MV-4-11 (cell line): ENCODE data around the gene GAS7.

Source experiments
- DNase-seq: peaks from one replicate; lab custom pipeline; 2025; lab: John Stamatoyannopoulos, UW

The GAS7 gene

DNA sequence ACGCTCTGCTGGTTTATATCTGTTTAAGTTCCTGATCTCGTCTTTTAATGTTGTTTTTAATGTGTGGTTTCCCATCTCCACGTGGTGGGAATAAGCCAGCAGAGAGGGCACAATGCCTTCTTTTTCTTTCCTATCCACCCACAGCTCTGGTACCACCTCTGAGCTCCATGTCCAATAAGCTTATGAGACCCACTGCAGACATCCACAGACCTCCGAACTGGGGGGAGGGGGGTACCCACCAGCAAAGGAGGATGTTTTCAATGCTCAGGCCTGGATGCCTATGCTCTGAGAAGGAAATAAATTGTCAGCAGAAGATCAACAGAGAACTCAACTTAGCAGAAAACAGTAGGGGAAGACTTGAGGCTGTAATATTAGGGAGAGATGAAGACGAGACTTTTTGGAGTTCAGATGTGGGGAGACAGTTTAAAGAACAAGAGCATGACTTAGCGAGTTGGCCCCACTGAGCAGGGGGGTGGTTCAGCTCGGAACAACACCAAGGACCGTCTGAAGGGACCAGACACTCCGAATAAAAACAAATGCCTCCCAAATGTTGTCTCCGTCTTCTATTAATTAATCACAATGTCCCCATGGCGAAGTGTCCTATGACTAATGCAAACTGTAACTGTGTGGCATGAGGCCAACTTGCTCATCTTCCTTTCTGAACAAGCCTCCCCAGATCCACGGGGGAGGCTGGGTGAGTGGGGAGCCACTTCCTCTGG, 62.7 kb downstream of the GAS7 start:
- peak; percentile 88 for DNase-seq

DNA sequence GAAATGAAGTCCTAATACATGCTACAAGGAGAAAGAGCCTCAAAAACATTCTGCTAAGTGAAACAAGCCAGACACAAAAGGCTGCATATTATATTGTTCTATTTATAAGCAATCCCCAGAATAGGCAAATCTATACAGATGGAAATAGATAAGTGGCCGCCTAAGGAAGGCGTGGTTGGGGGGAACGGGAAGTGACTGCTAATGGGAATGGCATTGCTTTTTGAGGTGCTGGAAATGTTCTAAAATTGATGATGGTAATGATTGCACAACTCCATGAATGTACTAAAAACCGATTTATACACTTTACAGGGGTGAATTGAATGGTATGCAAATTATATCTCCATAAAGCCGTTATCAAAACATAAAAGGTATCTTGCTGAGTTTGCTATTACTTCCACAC, 67.7 kb downstream of the GAS7 start:
- no peak for DNase-seq

DNA sequence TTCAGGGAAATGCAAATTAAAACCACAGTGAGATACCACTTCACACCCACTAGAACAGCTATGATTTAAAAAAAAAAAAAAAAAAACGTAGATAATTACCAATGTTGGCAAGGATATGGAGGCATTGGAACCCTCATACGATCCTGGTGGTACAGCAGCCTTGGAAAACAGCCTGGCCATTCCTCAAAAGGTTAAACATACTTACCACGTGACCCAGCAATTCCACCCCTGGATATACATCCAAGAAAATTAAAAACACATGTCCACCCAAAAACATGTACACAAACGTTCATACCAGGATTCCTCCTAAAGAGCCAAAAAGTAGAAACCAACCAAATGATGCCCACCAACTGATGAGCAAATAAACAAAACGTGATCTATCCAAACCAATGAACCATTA, 68.1 kb downstream of the GAS7 start:
- no peak for DNase-seq

DNA sequence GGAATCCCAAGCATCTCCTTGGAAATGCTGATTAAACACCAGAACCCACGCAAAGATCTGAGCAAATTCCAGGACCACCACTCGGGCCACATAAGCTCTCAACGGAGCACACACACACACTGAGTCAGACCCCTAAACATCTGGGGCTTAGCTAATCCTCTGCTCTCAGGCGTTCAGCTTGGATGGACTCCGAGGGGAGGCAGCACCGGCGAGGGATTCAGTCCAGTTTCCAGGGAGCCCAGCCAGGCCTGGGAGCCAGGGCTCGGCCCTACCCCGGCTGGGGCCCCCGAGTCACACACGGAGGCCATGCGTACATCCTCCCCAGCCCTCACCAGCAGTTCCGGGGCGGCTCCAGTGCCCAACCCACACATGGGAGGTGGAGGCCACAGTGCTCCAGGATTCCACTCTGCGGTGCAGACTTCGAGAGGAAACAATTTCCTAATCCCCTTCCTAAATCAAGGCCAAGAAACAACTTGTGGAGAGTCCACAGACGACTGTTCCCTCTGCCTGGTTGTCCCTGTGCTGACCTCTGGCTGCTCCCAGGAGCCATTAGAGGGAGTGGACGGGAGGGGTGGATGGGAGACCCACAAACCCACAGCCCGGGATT, 70.5 kb downstream of the GAS7 start:
- no peak for DNase-seq

DNA sequence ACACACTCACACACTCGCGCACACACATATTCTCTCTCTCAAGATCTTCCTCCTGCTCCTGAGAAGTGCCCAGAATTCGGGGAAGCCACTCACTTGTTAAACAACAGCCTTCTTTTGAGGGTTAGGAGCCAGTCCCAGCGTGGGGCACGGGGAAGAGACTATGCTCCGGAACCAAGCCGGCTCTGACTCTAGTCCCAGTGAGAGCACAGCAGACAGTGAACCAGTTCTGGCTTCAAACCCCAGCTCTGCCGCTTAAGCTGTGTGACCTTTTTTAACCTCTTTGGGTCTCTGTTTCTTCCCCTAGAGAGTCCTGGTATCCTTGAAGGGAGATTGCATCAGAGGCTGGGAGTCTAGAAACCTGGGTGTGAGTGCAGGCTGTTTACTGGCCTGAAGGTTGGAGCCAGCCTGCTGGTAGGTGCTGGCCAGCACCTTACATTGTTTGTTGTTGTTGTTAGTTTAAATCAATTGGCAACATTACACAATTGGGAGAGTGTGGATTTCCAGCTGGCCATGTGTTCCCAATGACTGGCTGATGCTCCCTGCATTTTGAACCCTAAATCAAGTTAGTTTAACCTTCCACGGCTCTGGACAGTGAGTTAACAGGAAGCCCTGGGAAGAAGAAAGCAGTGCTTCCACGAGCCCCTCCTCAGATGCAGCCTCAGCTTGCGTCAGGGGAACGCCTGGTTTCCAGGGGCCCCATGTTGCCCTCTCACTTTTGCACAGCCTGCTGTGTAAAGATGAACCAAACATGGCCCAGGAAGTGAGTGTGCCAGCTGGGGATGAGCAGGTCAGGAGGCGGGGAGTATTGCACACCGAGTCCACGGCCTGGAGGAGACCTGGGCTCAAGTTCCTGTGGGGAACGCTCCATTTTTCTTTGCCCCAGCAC, 71.5 kb downstream of the GAS7 start:
- DNase-seq: peak; percentile 35

DNA sequence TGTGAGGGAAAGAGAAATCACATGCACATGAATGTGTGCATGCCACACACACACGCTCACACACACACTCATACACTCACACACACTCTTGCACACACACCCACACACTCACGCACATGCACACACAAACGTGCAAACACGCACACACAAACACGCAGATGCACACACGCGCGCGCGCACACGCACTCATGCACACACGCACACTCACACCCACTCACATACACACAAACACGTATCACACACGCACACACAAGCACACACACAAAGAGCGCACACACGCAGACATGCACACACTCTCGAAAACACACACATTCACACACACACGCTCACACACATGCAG, 72.2 kb downstream of the GAS7 start:
- no peak for DNase-seq

DNA sequence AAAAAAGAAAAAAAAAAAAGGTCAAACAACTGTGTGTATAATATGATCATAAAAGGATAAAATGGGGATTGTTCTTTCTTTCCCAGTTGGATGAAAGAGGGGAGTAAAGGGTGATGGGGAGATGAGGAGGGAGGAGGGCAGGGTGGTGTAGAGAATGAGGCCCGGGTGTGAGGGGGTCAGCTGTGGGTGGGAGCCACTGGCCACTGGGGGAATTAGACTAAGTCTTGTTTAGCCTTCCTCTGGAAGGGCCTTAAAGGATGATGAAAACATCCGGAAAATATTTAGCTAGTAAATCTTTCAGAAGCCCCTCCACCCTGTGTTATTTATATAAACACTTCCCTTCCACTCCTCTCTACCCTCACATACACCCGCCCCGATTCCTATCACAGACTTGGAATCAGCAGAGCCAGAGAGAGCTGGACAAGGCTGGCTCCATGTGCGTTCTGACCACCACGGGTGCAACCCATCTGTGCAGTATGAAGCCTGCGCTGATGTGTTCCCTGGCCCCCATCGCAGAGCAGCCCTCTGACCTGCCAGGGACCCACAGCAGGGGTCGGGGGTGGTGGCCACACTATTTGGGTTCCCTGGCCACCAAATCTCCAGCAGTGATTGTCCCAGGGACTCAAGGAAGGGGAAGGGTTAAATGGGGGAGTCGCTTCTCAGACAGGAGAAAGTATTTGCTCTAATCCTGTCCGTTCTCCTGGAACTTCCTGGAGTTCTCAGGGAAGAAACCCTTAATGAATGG, 72.7 kb downstream of the GAS7 start:
- no peak for DNase-seq

DNA sequence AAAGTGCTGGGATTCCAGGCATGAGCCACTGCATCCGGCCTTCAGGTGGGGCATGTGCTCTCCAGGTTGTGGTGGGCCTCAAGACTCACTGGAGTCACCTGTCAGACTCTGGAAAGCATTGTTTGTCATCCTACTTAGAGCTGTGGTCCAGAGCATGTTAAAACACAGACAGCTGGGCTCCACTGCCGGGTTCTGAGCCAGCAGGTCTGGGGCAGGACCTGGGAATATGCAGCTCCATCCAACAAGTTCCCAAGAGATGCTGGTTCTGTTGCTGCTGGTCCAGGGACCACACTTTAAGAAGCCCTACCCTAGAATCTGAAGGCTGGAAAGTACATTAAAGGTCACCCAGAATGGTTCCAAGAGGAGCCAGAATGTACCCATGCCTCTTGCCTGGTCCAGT, 75.3 kb downstream of the GAS7 start:
- DNase-seq: no peak

DNA sequence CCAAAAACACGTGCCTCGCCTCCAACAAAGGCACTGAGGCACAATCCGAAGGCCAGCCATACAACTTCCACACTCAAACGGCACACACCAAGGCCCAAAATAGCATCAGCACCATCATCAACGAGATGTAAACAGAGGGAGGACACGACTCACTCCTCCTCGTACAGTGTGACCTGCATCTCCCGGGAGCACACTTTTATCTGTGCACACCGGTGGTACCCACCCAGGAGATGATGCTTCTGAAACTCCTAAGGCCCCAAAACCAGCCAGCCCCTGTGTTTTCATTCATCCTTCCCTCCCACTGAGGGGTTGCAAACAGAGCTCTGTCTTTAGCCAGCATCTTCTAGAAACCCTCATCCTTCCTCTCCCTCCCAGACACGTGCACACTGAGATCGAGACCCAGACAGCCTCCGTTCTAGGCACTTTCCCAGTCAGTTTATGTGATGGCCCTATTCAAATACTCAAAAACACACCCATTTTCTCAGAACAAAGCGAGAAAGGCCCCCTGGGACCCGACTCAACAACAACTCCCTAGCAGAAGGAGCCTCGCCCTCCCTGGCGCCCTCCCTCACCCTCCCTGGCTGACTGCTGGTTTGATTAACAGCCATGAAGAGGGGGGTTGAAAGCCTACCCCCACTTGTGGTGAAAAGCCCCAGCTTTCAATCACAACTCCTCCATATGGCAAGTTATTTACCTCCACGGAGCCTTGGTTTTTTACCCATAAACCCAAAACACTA, 76.3 kb downstream of the GAS7 start:
- DNase-seq: no peak

DNA sequence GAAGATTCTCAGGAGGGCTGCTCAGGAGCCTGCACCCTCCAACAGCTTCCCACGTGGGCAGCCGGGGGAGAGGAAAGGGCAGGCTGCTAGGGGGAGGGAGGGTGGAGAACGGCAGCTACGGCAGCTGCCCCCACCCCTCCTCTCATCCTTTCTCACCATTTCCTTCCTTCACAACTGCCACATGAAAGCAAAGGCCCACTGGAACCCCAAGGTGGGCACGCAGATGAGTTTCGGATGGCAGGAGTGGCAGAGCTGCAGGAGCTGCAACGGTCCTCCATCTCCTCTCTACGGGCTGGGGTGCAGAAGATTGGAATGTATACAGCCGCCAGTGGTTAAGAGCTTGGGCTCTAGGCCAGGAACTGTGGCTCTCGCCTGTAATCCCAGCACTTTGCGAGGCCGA, 77.7 kb downstream of the GAS7 start:
- DNase-seq: no peak

DNA sequence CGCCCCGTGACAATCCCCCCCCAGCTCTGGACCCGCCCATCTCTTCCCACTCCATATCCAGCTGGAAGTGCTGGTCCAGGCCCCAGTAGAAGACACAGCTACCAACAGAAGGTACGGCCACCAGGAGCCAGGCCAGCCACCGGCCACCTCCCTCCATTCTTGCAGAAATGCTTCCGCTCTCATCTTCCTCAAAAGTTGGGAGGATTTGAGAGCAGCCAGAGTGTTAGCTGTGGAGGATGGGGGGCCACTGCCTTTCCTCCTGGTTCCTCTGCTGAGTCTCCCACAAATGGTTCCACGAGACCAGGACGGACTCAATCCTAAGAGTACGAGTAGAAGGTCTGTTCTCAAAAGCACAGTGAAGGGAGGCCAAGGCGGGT, 78.3 kb downstream of the GAS7 start:
- DNase-seq: peak; percentile 57

DNA sequence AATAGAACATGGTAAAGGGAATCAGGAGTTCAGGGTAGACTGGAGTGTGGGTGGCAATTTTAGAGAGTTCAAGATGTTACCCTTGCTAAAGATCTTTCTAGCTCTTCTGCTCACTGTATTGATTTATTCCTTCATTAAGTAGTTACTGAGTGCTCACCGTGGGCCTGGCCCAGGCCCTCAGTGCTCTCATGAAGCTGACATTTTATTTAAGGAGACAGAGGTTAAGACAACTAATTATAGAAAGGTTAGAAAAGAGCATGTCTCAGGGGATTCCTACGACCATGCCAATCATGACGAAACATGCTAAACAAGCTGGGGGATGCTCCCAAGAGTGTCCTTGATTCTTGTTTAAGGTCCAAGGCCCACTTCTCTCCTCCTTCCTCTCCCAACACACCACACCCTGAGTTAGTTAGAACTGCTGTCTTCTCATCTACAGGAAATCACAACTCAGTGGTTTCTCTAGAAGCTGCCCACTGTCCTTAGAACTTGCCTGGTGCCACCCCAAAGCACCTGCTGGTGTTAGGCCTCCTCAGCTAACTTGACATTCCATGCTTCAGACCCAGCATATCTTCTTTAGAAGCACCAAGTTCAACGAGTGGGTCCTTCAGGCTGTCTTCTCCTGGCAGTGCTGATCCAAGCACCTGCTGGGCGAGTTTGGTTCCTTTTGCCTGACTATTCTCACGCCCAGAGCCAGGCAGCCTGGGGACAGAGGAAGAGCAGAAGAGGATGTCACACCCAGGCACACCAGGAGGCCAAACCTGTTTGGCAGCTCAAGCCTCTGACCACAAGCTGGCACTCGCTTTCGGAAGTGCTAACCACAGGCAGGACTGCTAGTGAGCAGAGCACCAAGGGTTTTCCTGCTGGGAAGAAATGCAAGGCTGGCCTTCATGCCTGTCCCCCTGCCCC, 79.0 kb downstream of the GAS7 start:
- DNase-seq: peak; percentile 67

DNA sequence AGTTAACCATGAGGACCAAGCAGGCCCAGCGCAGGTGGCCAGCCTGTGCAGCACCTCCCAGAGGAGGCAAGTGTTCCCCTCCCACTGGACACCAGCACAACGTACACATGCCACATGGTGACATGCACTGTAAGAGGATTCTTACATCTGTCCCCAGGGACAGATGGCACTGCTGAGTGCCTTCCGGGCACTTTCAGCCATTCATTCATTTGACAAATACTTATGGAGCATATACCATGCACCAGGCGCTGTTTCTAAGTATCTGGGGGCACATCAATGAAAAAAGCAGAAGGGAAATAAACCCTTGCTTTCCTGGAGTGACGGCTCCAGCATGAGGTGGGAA, 79.6 kb downstream of the GAS7 start:
- no peak for DNase-seq

DNA sequence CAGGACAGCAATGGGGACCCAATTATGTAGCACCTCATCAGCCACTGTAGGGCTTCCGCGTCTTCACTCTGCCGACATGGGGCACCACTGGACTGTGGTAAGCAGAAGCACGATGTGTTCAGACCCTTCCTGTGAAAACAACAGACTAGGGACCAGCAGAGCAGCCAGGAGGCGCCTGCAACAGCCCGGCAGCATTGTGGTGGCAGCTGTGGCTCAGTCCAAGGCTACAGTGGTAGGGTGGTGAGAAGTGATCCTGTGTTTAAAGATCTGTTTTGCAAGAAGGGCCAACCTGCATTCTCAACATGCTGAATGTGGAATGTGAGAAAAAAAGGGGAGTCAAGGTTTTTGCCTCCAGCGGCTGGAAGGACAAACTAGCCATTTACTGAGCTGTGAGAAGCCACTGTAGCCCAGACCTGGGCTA, 80.8 kb downstream of the GAS7 start:
- peak; percentile 93 for DNase-seq

DNA sequence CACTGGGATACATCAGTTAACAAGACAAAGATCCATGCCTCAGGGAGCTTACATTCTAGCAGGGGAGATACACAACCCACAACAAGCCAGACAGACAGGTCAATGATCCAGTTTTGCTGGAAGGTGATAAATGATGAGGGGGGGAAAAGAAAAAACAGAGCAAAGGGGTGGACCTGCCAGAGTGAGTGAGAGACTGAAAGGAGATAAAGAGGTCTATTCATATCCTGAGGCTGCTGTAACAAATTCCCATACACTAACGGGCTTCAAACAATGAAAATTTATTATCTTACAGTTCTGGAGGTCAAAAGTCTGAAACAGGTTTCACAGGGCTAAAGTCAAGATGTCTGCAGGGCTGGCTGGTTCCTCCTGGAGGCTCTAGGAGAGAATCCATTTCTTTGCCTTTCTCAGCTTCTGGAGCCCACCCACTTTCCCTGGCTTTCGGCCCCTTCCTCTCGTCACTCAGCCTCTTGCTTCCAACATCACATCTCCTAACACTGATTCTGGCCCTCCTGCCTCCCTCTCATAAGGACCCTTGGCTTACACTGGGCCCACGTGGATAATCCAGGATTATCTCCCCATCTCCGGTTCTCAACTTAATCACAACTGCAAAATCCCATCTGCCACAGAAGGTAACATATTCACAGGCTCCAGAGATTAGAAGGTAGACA, 81.5 kb downstream of the GAS7 start:
- DNase-seq: no peak

DNA sequence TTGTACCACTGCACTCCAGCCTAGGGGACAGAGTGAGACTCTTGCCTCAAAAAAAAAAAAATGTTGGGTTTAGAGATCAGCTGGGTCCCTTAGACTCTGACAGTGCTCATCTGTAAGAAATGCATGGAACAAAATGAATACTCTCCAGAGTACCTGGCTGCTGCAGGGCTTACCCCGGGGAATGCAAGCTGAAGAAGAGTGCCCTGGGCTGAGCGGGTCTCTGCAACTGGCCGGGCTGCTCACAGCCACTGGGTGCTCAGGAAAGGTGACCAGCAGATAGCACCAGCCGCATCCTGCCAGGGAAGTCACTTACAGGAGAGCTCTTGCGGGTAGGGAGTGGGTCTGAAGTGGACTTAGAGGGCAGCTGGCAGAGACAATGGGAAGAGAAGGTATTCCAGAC, 82.1 kb downstream of the GAS7 start:
- DNase-seq: no peak

DNA sequence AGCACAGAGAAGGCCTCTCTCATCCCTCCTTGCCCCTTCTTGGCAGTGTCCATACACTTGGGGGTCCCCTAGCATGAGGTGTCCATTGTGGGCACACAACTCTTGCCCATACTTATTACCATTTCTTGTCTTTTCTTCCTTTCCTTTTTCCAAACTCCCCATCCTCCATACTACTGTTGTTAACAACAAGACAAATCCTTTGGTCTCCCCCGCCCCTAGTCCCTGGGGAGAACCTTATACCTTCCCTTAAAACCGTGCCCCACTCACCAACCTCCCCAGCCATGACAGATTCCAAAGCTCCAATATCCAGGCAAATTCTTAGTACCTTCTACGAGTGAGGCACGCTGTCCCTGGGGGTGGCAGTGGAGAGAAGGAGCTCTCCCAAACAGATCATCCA, 82.9 kb downstream of the GAS7 start:
- no peak for DNase-seq

DNA sequence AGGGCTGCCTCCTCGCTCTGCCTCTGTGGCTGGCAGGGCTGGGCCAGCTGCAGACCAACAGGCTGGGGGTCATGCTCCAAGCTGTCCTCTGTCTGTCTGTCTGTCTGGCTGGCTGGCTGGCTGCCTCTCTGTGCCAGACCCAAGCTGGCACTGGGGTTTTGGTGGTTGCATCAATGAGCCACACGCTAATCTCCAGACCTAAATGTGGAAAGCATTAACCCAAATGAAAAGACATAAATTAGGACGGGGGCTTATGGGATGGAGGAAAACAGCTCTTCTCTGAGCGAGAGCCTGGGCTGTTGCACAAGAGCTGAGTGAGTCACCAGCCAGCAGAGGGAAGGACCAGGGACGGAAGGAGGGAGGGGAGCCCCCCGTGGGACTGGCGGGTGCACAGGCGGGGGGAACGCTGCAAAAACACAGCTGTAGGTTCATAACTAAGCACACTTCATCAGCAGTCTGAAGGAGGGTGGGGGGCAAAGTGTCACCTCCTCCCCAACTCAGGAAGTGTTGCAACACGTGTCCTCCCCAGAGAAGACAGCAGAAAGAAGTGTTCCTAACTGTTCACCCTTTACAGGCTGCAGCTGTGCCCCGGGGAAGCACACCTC, 83.4 kb downstream of the GAS7 start:
- peak; percentile 100 for DNase-seq

DNA sequence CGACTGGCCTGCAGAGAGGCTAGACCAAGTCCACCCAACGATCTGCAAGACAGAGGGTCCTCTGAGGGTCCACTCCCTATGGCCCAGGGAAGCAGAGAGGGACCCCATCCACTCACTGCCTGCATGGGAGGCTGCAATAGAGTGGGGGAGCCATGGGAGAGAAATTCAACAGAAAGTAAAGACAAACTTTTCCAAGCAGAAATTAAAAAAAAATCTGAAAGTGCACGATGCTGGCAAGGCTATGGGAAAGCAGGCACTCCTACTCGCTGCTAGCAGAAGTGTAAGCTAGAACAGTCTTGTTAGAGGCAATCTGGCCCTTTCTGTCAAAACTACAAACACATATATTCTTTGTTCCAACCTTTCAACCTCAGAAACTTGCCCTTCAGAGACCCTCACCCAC, 85.4 kb downstream of the GAS7 start:
- no peak for DNase-seq

DNA sequence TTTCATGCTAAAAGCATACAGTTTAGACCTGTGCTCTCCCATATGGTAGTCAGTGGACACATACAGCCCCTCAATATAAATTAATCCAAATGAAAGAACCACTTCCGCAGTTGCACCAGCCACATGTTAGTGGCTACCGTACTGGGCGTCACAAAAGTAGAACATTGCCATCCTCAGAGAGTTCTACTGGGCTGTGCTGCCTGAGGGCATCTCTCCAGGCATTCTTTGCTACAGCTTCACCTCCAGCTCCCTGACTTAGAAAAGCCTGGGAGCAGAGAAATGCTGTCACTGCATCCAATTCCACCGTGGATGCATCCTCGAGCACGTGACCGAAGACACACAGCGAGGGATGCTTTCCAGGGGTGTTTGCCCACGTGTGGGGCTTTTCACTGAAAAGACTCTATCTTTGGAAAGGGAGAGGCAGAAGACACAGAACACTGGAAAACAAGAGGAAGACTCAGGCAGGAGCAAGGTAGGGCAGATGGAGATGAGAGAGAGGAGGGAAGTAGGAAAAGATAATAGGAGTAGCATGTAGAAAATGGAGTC, 86.4 kb downstream of the GAS7 start:
- DNase-seq: no peak
